Activated CD8-positive, alpha-beta memory T cell treated with anti-CD3 and anti-CD28 coated beads, Interleukin-2, amount 50 U/mL, for 24 hours (primary cell): ENCODE results near the gene SIK3.

ENCODE experiments used
- DNase-seq: peaks from one replicate; pipeline ENCODE4 v3.0.0-alpha.2; 2020; ENCODE audit errors: extremely low read depth

SIK3 gene

DNA sequence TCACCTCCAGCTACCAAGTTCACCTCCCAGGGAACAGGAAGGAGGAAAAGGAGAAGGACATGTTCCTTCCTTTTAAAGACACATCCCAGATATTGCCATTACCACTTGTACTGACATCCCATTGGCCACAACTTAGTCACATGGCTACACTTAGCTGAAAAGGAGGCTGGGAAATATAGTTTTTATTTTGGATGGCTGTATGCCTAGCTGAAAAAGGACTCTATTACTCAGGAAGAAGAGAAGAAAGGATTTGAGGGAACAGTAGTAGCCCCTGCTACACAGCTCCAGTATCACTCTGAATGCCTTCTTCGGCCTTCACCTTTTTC lies 304.5 kb downstream of the SIK3 start:
- DNase-seq, result no peak
